K562 (cell line): Measurements from ENCODE around the gene SVIP. TPM values are rescaled to one million over a fixed set of nuclear protein-coding genes. Genes with fewer than 3 reads are reported as not detected.
A peak's percentile ranks its signal among the peaks of the same experiment; 100 is the strongest.

Experiments
- ATF1 ChIP-seq, 2 experiments: fragments of 450-650 bp in 1 of 2; IDR thresholded peaks; 2 replicates each; pipeline ENCODE4 v1.6.1; 2016; ENCODE audit warnings: missing compliant biosample characterization in 1 of 2, missing genetic modification characterization in 1 of 2
- CHD4 ChIP-seq: fragments of 200-600 bp; sonication (generic); IDR thresholded peaks from 3 replicates; pipeline ENCODE4 v1.6.1; 2012; ENCODE audit warnings: low read depth, mild to moderate bottlenecking, mixed read lengths, low read length, inconsistent platforms; ENCODE audit not compliant: insufficient read depth, insufficient replicate concordance, poor library complexity, severe bottlenecking
- CTCFL ChIP-seq: IDR thresholded peaks from 2 replicates; pipeline ENCODE4 v1.6.1; 2011; ENCODE audit warnings: borderline replicate concordance, low read depth, mild to moderate bottlenecking, moderate library complexity, low read length; ENCODE audit not compliant: insufficient read depth, poor library complexity, severe bottlenecking
- E2F3 ChIP-seq: fragments of 250-450 bp; sonication (Bioruptor Pico); IDR thresholded peaks from 2 replicates; pipeline ENCODE4 v1.4.0; 2020; ENCODE audit warnings: mild to moderate bottlenecking
- FOXM1 ChIP-seq, 2 experiments: fragments of 450-650 bp in 1 of 2; sonication (generic) in 1 of 2; formaldehyde crosslinking in 1 of 2; IDR thresholded peaks; 2 replicates each; pipeline versions ENCODE4 v1.6.1 to v1.9.0; 2017 to 2022; ENCODE audit warnings: low read depth in 2 of 2, mild to moderate bottlenecking in 2 of 2, missing genetic modification reagents in 1 of 2, moderate library complexity in 1 of 2
- GATAD2B ChIP-seq: fragments of 450-650 bp; IDR thresholded peaks from 2 replicates; pipeline ENCODE4 v1.6.1; 2017; ENCODE audit warnings: mild to moderate bottlenecking, borderline replicate concordance
- HNRNPH1 ChIP-seq: fragments of 200-400 bp; formaldehyde crosslinking; optimal IDR thresholded peaks from 2 replicates; pipeline ENCODE3; 2017; ENCODE audit warnings: low read depth, mild to moderate bottlenecking, low read length, moderate library complexity
- RBBP5 ChIP-seq: fragments of 200-600 bp; sonication (generic); IDR thresholded peaks from 2 replicates; pipeline ENCODE4 v1.6.1; 2012; ENCODE audit warnings: borderline replicate concordance, mild to moderate bottlenecking, low read length, control low read depth, inconsistent platforms; ENCODE audit not compliant: insufficient read depth, poor library complexity, severe bottlenecking
- SMARCE1 ChIP-seq: fragments of 450-650 bp; IDR thresholded peaks from 2 replicates; pipeline ENCODE4 v1.7.1; 2016; ENCODE audit warnings: mild to moderate bottlenecking
- SP1 ChIP-seq: sonication (generic); formaldehyde crosslinking; IDR thresholded peaks from 2 replicates; pipeline ENCODE4 v1.8.1; 2022; ENCODE audit warnings: mild to moderate bottlenecking, missing genetic modification reagents
- ZNF143 ChIP-seq: sonication (generic); formaldehyde crosslinking; IDR thresholded peaks from 2 replicates; pipeline ENCODE4 v1.9.0; 2022; ENCODE audit warnings: mild to moderate bottlenecking, missing genetic modification reagents
- polyA plus RNA-seq, 8 experiments: library from polyadenylated mRNA; depleted of rRNA in 4 of 8; stranded (reverse) in 5 of 8; unstranded in 3 of 8; fragments of >200 nt; fragmentation: Nextera tagmentation in 2 of 8; fragmentation: Illumina TruSeq in 1 of 8; extraction: Ambion mirVana in 2 of 8; extraction: Trizol in 1 of 8; gene quantifications; 2 replicates each; pipeline versions ENCODE4 v1.2.1 to v1.2.3, GENCODE V29; 2011 to 2014; ENCODE audit warnings: inconsistent platforms in 1 of 8, missing spikeins in 1 of 8
- total RNA-seq, 7 experiments: library from RNA; depleted of rRNA in 6 of 7; stranded (reverse); fragments of >200 nt in 6 of 7; fragmentation: Illumina TruSeq in 2 of 7; extraction: Trizol in 2 of 7; gene quantifications; 2 replicates each; pipeline versions ENCODE4 v1.2.1 to v1.2.3, GENCODE V29; 2011 to 2021; ENCODE audit warnings: low replicate concordance in 1 of 7
- TF ChIP-seq, protein P1 (sequence below): fragments of 250-450 bp; sonication (Bioruptor Pico); IDR thresholded peaks from 2 replicates; pipeline ENCODE4 v1.8.0; 2022; ENCODE audit warnings: moderate library complexity, mild to moderate bottlenecking, inconsistent platforms
- TF ChIP-seq, protein P2 (sequence below): sonication (generic); formaldehyde crosslinking; IDR thresholded peaks from 2 replicates; pipeline ENCODE4 v1.8.0; 2022; ENCODE audit warnings: mild to moderate bottlenecking, missing genetic modification reagents, borderline replicate concordance
- TF ChIP-seq, protein P3 (sequence below): fragments of 250-450 bp; sonication (Bioruptor Pico); IDR thresholded peaks from 2 replicates; pipeline ENCODE4 v1.9.0; 2021; ENCODE audit warnings: mild to moderate bottlenecking, inconsistent platforms
- TF ChIP-seq, protein P4 (sequence below), 3 experiments: IDR thresholded peaks in 2 of 3; conservative IDR thresholded peaks in 1 of 3; 2 replicates each; pipeline ENCODE4 v1.5.1; 2011 to 2012; ENCODE audit warnings: low read length in 3 of 3, mild to moderate bottlenecking in 3 of 3, control low read depth in 2 of 3, improper control_type of control experiment in 1 of 3, inconsistent platforms in 1 of 3, low read depth in 1 of 3, mixed read lengths in 1 of 3, moderate library complexity in 1 of 3; ENCODE audit not compliant: insufficient read depth in 2 of 3

SVIP gene
- total and polyA plus RNA-seq, 9 of the 15 experiments (the other 6 are each of a cell fraction or from before 2014, with no cell fraction given), result 17.9 to 62.5 (median 47.5) TPM

- TF ChIP-seq FOXM1 (IDR thresholded peaks at IDR 0.05; ENCODE audit: low read depth) (no peak), FOXM1 (CRISPR knock-in tag; IDR thresholded peaks at IDR 0.05; ENCODE audit: low read depth) (0 out of 2 replicates have a peak, but pooled peaks have one; percentile 68), GATAD2B (peak; percentile 5; the same call in 1 of the 2 replicates), CHD4 (no peak), HNRNPH1 (no peak), E2F3 (CRISPR knock-in tag) (no peak), ZNF143 (no peak), SP1 (CRISPR knock-in tag) (peak; percentile 65), ATF1 (CRISPR knock-in tag; IDR thresholded peaks at IDR 0.05) (no peak), ATF1 (tag; IDR thresholded peaks at IDR 0.05) (peak; percentile 51; the same call in 1 of the 2 replicates), CTCFL (no peak), SMARCE1 (0 out of 2 replicates have a peak, but pooled peaks have one; percentile 18), RBBP5 (peak; percentile 81)
- TF ChIP-seq, protein P1, sequence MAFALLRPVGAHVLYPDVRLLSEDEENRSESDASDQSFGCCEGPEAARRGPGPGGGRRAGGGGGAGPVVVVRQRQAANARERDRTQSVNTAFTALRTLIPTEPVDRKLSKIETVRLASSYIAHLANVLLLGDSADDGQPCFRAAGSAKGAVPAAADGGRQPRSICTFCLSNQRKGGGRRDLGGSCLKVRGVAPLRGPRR (CRISPR knock-in tag), result no peak
- TF ChIP-seq, protein P2, sequence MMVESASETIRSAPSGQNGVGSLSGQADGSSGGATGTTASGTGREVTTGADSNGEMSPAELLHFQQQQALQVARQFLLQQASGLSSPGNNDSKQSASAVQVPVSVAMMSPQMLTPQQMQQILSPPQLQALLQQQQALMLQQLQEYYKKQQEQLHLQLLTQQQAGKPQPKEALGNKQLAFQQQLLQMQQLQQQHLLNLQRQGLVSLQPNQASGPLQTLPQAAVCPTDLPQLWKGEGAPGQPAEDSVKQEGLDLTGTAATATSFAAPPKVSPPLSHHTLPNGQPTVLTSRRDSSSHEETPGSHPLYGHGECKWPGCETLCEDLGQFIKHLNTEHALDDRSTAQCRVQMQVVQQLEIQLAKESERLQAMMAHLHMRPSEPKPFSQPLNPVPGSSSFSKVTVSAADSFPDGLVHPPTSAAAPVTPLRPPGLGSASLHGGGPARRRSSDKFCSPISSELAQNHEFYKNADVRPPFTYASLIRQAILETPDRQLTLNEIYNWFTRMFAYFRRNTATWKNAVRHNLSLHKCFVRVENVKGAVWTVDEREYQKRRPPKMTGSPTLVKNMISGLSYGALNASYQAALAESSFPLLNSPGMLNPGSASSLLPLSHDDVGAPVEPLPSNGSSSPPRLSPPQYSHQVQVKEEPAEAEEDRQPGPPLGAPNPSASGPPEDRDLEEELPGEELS (CRISPR knock-in tag), result no peak
- TF ChIP-seq, protein P3, sequence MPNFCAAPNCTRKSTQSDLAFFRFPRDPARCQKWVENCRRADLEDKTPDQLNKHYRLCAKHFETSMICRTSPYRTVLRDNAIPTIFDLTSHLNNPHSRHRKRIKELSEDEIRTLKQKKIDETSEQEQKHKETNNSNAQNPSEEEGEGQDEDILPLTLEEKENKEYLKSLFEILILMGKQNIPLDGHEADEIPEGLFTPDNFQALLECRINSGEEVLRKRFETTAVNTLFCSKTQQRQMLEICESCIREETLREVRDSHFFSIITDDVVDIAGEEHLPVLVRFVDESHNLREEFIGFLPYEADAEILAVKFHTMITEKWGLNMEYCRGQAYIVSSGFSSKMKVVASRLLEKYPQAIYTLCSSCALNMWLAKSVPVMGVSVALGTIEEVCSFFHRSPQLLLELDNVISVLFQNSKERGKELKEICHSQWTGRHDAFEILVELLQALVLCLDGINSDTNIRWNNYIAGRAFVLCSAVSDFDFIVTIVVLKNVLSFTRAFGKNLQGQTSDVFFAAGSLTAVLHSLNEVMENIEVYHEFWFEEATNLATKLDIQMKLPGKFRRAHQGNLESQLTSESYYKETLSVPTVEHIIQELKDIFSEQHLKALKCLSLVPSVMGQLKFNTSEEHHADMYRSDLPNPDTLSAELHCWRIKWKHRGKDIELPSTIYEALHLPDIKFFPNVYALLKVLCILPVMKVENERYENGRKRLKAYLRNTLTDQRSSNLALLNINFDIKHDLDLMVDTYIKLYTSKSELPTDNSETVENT (CRISPR knock-in tag), result peak; percentile 74
- TF ChIP-seq, protein P4, sequence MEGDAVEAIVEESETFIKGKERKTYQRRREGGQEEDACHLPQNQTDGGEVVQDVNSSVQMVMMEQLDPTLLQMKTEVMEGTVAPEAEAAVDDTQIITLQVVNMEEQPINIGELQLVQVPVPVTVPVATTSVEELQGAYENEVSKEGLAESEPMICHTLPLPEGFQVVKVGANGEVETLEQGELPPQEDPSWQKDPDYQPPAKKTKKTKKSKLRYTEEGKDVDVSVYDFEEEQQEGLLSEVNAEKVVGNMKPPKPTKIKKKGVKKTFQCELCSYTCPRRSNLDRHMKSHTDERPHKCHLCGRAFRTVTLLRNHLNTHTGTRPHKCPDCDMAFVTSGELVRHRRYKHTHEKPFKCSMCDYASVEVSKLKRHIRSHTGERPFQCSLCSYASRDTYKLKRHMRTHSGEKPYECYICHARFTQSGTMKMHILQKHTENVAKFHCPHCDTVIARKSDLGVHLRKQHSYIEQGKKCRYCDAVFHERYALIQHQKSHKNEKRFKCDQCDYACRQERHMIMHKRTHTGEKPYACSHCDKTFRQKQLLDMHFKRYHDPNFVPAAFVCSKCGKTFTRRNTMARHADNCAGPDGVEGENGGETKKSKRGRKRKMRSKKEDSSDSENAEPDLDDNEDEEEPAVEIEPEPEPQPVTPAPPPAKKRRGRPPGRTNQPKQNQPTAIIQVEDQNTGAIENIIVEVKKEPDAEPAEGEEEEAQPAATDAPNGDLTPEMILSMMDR (IDR thresholded peaks at IDR 0.05 in 2 of 3, conservative IDR thresholded peaks at IDR 0.05 in 1 of 3; ENCODE audit: insufficient read depth in 2 of 3, low read depth in 1 of 3, low read length in 3 of 3), result peak; percentile 71 to 90 (median 86)
Measured at GRCh38 chr11:22829231-22830081, at the start of gene SVIP (continued).
